Placental pericyte (primary cell): Measurements from ENCODE around the gene IFNGR1. TPM values are rescaled to one million over a fixed set of nuclear protein-coding genes. Genes with fewer than 3 reads are reported as not detected.

Experiments
- total RNA-seq: library from RNA; depleted of rRNA; stranded (reverse); fragments of >200 nt; gene quantifications from 2 replicates; pipeline ENCODE4 v1.2.3, GENCODE V29; 2012

The IFNGR1 gene
- 29.9 and 33.0 TPM in 2 replicates for total RNA-seq

DNA sequence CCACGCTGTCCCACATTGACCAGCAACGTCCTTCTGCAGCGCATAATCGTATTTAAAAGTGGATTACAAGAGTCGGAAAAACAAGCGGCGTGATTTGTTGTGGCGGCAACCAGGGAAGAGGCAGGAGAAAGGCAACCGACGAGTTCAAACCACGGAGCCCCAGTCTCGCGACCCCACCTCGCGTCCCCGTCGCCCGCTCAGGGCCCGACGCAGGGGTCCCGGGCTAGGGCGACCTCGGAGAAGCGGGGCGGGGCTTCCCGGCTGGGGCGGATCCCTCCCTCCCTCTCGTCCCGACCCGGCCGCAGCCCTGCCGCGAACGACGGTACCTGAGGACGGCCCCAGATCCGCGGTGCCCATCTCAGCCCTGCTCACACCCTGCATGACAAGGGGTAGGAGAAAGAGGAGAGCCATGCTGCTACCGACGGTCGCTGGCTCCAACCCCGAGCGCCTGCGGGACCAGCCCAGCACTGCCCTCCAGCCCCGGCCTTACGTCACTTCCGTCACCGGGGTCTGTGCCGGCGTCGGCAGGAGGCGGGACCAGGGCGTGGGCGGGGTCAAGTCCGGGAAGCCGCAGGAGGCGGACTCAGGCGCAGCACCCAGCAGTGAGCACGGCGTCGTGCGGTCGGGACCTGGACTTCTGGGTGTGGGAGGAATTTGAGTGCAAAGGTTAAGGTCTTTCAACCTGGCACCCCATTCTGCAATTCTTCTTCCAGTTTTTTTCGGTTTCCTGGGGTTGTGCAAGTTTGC, at the start of gene IFNGR1:
IFNGR1 (minus strand) TSS at position 469 of the 747 bp plus-strand sequence; CDS start at position 411, 58 bp downstream.

DNA sequence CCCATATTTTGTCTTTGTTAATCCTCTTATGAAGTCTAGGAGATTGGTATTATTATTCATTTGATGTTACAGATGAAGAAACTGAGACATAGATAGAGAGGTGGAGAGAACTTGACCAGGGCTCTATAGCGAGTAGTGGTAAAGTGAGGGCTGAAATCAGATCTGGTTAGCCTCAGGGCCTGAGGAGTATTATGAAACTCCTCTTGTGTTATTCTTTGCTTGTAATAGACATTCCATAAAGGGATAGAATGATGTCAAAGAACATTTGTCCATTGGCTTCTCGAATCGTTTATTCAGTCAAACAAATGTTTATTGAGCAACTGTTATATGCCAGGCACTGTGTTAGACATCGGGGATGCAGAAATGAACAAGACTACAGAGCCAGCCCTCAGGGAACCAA, 45.7 kb downstream of the IFNGR1 start, which contains the start of gene IL22RA2:
IL22RA2 (minus strand) TSS at position 144 of the 400 bp plus-strand sequence. CDS start 11,895 bp downstream, outside the sequence.

Other genes with a start within 250 kb of the IFNGR1 start
- 0.14 TPM in 1 of 2 replicates, not detected in the other for gene IL20RA, start 174.4 kb downstream of the IFNGR1 start, total RNA-seq
- gene IL22RA2, start 45.7 kb downstream of the IFNGR1 start, total RNA-seq, result not detected in 2 replicates